SK-N-SH treated with all-trans-retinoic acid at 6 μM for 48 hours (cell line): ENCODE data around the gene IGFL1.
"Not testable (repeated sequence)": the region's sequence is repeated elsewhere in the genome, so short reads cannot be mapped to it uniquely, and the experiment has no call there.

Source experiments
- ATAC-seq: fragments of 200-7000 bp; cut with Tn5 transposase; 3 replicates; pipeline ENCODE4 v1.9.1; 2020; ENCODE audit warnings: mild to moderate bottlenecking, moderate library complexity
- ARNTL ChIP-seq: fragments of 450-650 bp; formaldehyde crosslinking; IDR thresholded peaks from 2 replicates; pipeline ENCODE4 v1.5.0; 2020; ENCODE audit warnings: low read depth, mild to moderate bottlenecking, moderate library complexity, borderline replicate concordance
- BACH2 ChIP-seq: fragments of 250-450 bp; sonication (Bioruptor Pico); IDR thresholded peaks from 2 replicates; pipeline ENCODE4 v1.9.0; 2021; ENCODE audit warnings: mild to moderate bottlenecking, borderline replicate concordance
- GLIS3 ChIP-seq: fragments of 250-450 bp; sonication (Bioruptor Pico); IDR thresholded peaks from 2 replicates; pipeline ENCODE4 v1.5.0; 2020; ENCODE audit warnings: mild to moderate bottlenecking, moderate library complexity
- ISL1 ChIP-seq: fragments of 250-450 bp; sonication (Bioruptor Pico); IDR thresholded peaks from 2 replicates; pipeline ENCODE4 v2.1.2; 2022; ENCODE audit warnings: mild to moderate bottlenecking, moderate library complexity
- OSR1 ChIP-seq: fragments of 250-450 bp; sonication (Bioruptor Pico); IDR thresholded peaks from 2 replicates; pipeline ENCODE4 v1.8.0; 2022; ENCODE audit warnings: moderate library complexity, mild to moderate bottlenecking, inconsistent platforms
- PATZ1 ChIP-seq: fragments of 250-450 bp; sonication (Bioruptor Pico); IDR thresholded peaks from 2 replicates; pipeline ENCODE4 v1.8.0; 2020; ENCODE audit warnings: mild to moderate bottlenecking, moderate library complexity, borderline replicate concordance
- POU6F1 ChIP-seq: fragments of 250-450 bp; sonication (Bioruptor Pico); IDR thresholded peaks from 2 replicates; pipeline ENCODE4 v1.8.0; 2021; ENCODE audit warnings: low read depth, mild to moderate bottlenecking, moderate library complexity, borderline replicate concordance
- PPARA ChIP-seq: fragments of 250-450 bp; sonication (Bioruptor Pico); IDR thresholded peaks from 2 replicates; pipeline ENCODE4 v1.5.0; 2020; ENCODE audit warnings: mild to moderate bottlenecking, borderline replicate concordance
- SNAI2 ChIP-seq: fragments of 250-450 bp; sonication (Bioruptor Pico); IDR thresholded peaks from 2 replicates; pipeline ENCODE4 v1.5.0; 2020; ENCODE audit warnings: mild to moderate bottlenecking, moderate library complexity
- TSHZ2 ChIP-seq: fragments of 250-450 bp; sonication (Bioruptor Pico); IDR thresholded peaks from 2 replicates; pipeline ENCODE4 v1.5.0; 2020; ENCODE audit warnings: mild to moderate bottlenecking, moderate library complexity
- ZC3H10 ChIP-seq: fragments of 250-450 bp; sonication (Bioruptor Pico); IDR thresholded peaks from 2 replicates; pipeline ENCODE4 v1.5.1; 2021; ENCODE audit warnings: mild to moderate bottlenecking, moderate library complexity
- ZFP3 ChIP-seq: fragments of 250-450 bp; sonication (Bioruptor Pico); IDR thresholded peaks from 2 replicates; pipeline ENCODE4 v1.5.0; 2020; ENCODE audit warnings: mild to moderate bottlenecking, moderate library complexity
- ZFP30 ChIP-seq: fragments of 450-650 bp; formaldehyde crosslinking; IDR thresholded peaks from 2 replicates; pipeline ENCODE4 v1.5.0; 2022; ENCODE audit warnings: mild to moderate bottlenecking, moderate library complexity
- ZNF565 ChIP-seq: fragments of 450-650 bp; formaldehyde crosslinking; conservative IDR thresholded peaks from 2 replicates; pipeline ENCODE4 v1.5.0; 2020; ENCODE audit warnings: low read depth, mild to moderate bottlenecking, moderate library complexity
- ZNF70 ChIP-seq: fragments of 450-650 bp; formaldehyde crosslinking; IDR thresholded peaks from 2 replicates; pipeline ENCODE4 v1.5.0; 2020; ENCODE audit warnings: mild to moderate bottlenecking, moderate library complexity
- ZNF8 ChIP-seq: fragments of 450-650 bp; formaldehyde crosslinking; IDR thresholded peaks from 2 replicates; pipeline ENCODE4 v1.5.0; 2020; ENCODE audit warnings: mild to moderate bottlenecking, moderate library complexity
- TF ChIP-seq, protein P1 (sequence below): fragments of 250-450 bp; sonication (Bioruptor Pico); IDR thresholded peaks from 2 replicates; pipeline ENCODE4 v1.5.1; 2021; ENCODE audit warnings: mild to moderate bottlenecking, moderate library complexity
- TF ChIP-seq, protein P2 (sequence below): fragments of 250-450 bp; sonication (Bioruptor Pico); IDR thresholded peaks from 2 replicates; pipeline ENCODE4 v1.5.1; 2020; ENCODE audit warnings: low read depth, mild to moderate bottlenecking, moderate library complexity

Gene IGFL1

DNA sequence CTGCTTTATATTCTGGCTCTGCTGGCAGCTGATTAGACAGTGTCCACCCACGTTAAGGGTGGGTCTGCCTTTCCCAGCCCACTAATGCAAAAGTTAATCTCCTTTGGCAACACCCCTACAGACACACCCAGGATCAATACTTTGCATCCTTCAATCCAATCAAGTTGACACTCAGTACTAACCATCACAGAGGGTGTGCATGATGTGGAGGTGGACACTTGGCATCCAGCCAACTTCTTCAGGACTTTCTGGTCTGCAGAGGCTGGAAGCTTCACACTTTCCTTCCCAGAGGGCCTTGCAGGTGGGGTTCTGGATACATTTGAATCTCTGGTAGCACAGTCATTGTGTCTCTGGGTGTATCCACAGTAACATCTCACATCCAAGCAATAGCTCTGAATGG is 18.9 kb upstream of the IGFL1 start (continued):
- TF ChIP-seq TSHZ2 (CRISPR knock-in tag) (no peak), ZFP3 (CRISPR knock-in tag) (no peak), SNAI2 (CRISPR knock-in tag) (no peak), BACH2 (CRISPR knock-in tag) (no peak)

DNA sequence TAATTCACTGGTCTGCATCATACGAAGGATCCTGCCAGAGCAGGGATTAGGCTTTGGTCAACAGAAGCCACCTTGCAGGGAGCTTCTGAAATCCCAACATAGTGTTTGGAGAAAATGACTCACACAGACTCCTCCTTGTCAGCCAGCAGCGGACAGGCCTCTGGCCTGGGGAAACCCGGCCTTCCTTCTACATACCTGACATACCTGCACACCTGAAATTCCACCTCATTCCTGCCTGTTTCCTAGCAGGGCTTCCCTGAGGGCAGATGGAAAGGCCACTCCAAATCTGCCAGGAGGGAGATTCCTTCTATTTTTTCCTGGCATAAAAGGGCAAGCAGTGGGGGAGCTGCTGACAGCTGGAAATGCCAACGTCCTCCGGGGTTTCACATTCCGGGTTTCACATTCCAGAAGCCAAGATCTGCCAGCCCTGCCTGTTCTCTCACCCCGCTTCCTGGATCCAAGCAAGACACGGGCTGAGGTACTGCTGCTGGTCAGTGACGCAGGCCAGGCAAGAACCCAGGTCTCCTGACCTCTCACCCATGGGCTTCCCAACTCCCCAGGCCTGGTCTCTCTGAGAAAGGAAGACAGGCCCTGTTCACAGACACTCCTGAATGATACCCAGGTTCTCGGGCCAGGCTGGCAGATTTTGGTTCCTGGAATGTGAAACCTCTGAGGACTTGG is 18.2 kb upstream of the IGFL1 start:
- TF ChIP-seq ZNF565 (CRISPR knock-in tag) (no peak), ZFP30 (no peak), TSHZ2 (CRISPR knock-in tag) (no peak), ZC3H10 (CRISPR knock-in tag) (no peak), POU6F1 (CRISPR knock-in tag) (no peak), OSR1 (no peak), ZNF8 (CRISPR knock-in tag) (no peak), ARNTL (no peak), GLIS3 (CRISPR knock-in tag) (no peak), SNAI2 (CRISPR knock-in tag) (no peak), ZFP3 (CRISPR knock-in tag) (no peak)
- TF ChIP-seq, all 23 proteins: peak for 0
- peak; percentile 74 for ATAC-seq

DNA sequence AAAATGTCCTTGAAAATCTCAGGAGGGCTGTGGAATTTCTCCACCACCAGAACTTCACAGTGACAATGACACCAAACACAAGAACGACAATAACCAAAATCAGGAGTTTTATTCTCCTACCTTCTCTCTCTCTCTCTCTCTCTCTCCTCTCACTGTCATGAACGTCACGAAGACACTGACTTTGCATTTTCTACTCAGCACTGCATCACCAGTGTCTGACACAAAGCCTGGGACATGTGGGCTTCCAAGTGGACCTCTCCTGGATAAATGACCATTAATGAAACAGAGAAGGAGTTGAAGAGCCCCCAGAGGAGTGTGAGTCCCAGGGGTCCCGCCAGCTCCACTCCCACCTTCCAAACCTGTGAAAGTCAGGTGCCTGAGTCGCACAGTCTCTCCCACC is 16.9 kb upstream of the IGFL1 start:
- ATAC-seq: not testable (repeated sequence)

GRCh38 chr19:46213156-46213555 is 16.4 kb upstream of the IGFL1 start:
- ATAC-seq: 0 out of 3 replicates have a peak, but pooled peaks have one; percentile 15
- TF ChIP-seq ISL1: no peak
- no peak for TF ChIP-seq ZC3H10 (CRISPR knock-in tag)
- TF ChIP-seq ARNTL: no peak
- TF ChIP-seq PATZ1 (CRISPR knock-in tag): no peak
- TF ChIP-seq, protein P1, sequence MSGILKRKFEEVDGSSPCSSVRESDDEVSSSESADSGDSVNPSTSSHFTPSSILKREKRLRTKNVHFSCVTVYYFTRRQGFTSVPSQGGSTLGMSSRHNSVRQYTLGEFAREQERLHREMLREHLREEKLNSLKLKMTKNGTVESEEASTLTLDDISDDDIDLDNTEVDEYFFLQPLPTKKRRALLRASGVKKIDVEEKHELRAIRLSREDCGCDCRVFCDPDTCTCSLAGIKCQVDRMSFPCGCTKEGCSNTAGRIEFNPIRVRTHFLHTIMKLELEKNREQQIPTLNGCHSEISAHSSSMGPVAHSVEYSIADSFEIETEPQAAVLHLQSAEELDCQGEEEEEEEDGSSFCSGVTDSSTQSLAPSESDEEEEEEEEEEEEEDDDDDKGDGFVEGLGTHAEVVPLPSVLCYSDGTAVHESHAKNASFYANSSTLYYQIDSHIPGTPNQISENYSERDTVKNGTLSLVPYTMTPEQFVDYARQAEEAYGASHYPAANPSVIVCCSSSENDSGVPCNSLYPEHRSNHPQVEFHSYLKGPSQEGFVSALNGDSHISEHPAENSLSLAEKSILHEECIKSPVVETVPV: no peak
- no peak for TF ChIP-seq PPARA (CRISPR knock-in tag)
- TF ChIP-seq SNAI2 (CRISPR knock-in tag): no peak
- no peak for TF ChIP-seq ZFP3 (CRISPR knock-in tag)
- TF ChIP-seq ZNF70 (CRISPR knock-in tag): no peak
- TF ChIP-seq, protein P2, sequence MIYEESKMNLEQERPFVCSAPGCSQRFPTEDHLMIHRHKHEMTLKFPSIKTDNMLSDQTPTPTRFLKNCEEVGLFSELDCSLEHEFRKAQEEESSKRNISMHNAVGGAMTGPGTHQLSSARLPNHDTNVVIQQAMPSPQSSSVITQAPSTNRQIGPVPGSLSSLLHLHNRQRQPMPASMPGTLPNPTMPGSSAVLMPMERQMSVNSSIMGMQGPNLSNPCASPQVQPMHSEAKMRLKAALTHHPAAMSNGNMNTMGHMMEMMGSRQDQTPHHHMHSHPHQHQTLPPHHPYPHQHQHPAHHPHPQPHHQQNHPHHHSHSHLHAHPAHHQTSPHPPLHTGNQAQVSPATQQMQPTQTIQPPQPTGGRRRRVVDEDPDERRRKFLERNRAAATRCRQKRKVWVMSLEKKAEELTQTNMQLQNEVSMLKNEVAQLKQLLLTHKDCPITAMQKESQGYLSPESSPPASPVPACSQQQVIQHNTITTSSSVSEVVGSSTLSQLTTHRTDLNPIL (CRISPR knock-in tag): no peak
